SK-N-SH (cell line): Measurements from ENCODE around the gene ZNF398. TPM values are rescaled to one million over a fixed set of nuclear protein-coding genes. Genes with fewer than 3 reads are reported as not detected.

Source experiments
- CTCF ChIA-PET: fragments of 300-600, 350-600 bp; formaldehyde crosslinking; extraction: SDS; loops from one replicate; lab custom pipeline; 2021; lab: Yijun Ruan, JAX
- POLR2A ChIA-PET: fragments of 350-600 bp; sonication (Branson Sonifier 250); formaldehyde crosslinking; extraction: SDS; loops from one replicate; lab custom pipeline; 2020; ENCODE audit warnings: antibody characterized with exemption, inconsistent platforms; lab: Yijun Ruan, JAX
- DNase-seq: peaks from one replicate; pipeline ENCODE4 v3.0.0; 2012
- H2AFZ ChIP-seq: fragments of 200-600 bp; sonication (generic); 2 replicates; pipeline ENCODE4 v1.8.1; 2016; ENCODE audit warnings: antibody characterized with exemption, mild to moderate bottlenecking, low read depth
- H3F3A ChIP-seq: fragments of 200-600 bp; sonication (generic); replicated peaks from 2 replicates; pipeline ENCODE3; 2016; ENCODE audit warnings: antibody characterized with exemption, mild to moderate bottlenecking; ENCODE audit not compliant: insufficient read depth
- H3K27ac ChIP-seq, 2 experiments: fragments of 200-500 bp in 1 of 2; fragments of 200-600 bp in 1 of 2; sonication (Bioruptor generic) in 1 of 2; sonication (generic), shearing (Covaris generic) in 1 of 2; 2 replicates each; pipeline versions ENCODE4 v1.5.1 to v1.6.1; 2014 to 2016; ENCODE audit warnings: low read depth in 2 of 2, inconsistent platforms in 1 of 2, low read length in 1 of 2, mild to moderate bottlenecking in 1 of 2, mixed read lengths in 1 of 2
- H3K27me3 ChIP-seq: fragments of 200-600 bp; sonication (generic), shearing (Covaris generic); 2 replicates; pipeline ENCODE4 v1.6.1; 2016; ENCODE audit warnings: mixed run types; ENCODE audit not compliant: insufficient read depth
- H3K36me3 ChIP-seq, 2 experiments: fragments of 200-500 bp in 1 of 2; fragments of 200-600 bp in 1 of 2; sonication (Bioruptor generic) in 1 of 2; sonication (generic) in 1 of 2; replicated peaks in 1 of 2; 2 replicates each; pipeline versions ENCODE3 to v1.5.1; 2014 to 2016; ENCODE audit warnings: low read length in 1 of 2, mild to moderate bottlenecking in 1 of 2; ENCODE audit not compliant: insufficient read depth in 2 of 2, control insufficient read depth in 1 of 2
- H3K4me1 ChIP-seq, 2 experiments: fragments of 200-500 bp in 1 of 2; fragments of 200-600 bp in 1 of 2; sonication (Bioruptor generic) in 1 of 2; sonication (generic), shearing (Covaris generic) in 1 of 2; 2 replicates each; pipeline versions ENCODE4 v1.5.1 to v1.6.1; 2014 to 2016; ENCODE audit warnings: low read depth in 1 of 2, low read length in 1 of 2, mixed run types in 1 of 2; ENCODE audit not compliant: insufficient read depth in 2 of 2, control insufficient read depth in 1 of 2
- H3K4me2 ChIP-seq: fragments of 200-600 bp; sonication (generic), shearing (Covaris generic); 2 replicates; pipeline ENCODE4 v1.6.1; 2017; ENCODE audit warnings: mixed run types
- H3K4me3 ChIP-seq, 2 experiments: fragments of 200-500 bp in 1 of 2; fragments of 200-600 bp in 1 of 2; sonication (Bioruptor generic) in 1 of 2; sonication (generic), shearing (Covaris generic) in 1 of 2; 2 replicates each; pipeline versions ENCODE4 v1.5.1 to v1.8.1; 2014 to 2016; ENCODE audit warnings: low read depth in 2 of 2, inconsistent platforms in 1 of 2, low read length in 1 of 2, mild to moderate bottlenecking in 1 of 2, mixed read lengths in 1 of 2, moderate library complexity in 1 of 2
- H3K79me2 ChIP-seq: fragments of 200-600 bp; sonication (generic); 2 replicates; pipeline ENCODE4 v1.8.1; 2017; ENCODE audit warnings: mild to moderate bottlenecking; ENCODE audit not compliant: insufficient read depth
- H3K9ac ChIP-seq: fragments of 200-600 bp; sonication (generic); 2 replicates; pipeline ENCODE4 v1.6.1; 2017; ENCODE audit warnings: mixed run types
- H3K9me2 ChIP-seq: fragments of 200-600 bp; sonication (generic); 2 replicates; pipeline ENCODE4 v1.6.1; 2017; ENCODE audit warnings: mixed run types
- H3K9me3 ChIP-seq: fragments of 200-600 bp; sonication (generic); 2 replicates; pipeline ENCODE4 v1.6.1; 2017; ENCODE audit warnings: mixed run types, mild to moderate bottlenecking, moderate library complexity
- H4K20me1 ChIP-seq: fragments of 200-600 bp; sonication (generic); 2 replicates; pipeline ENCODE4 v1.6.1; 2017; ENCODE audit warnings: mild to moderate bottlenecking, mixed run types; ENCODE audit not compliant: insufficient read depth
- ELF1 ChIP-seq: IDR thresholded peaks from 2 replicates; pipeline ENCODE4 v1.4.0; 2012
- EZH2phosphoT487 ChIP-seq: fragments of 200-600 bp; sonication (generic); IDR thresholded peaks from 2 replicates; pipeline ENCODE4 v1.6.1; 2017; ENCODE audit warnings: low read depth, mixed run types, mild to moderate bottlenecking, antibody characterized with exemption, moderate library complexity, borderline replicate concordance
- FOXJ3 ChIP-seq: sonication (generic); formaldehyde crosslinking; IDR thresholded peaks from 2 replicates; pipeline ENCODE4 v1.5.1; 2020; ENCODE audit warnings: mild to moderate bottlenecking, missing genetic modification reagents
- FOXM1 ChIP-seq: IDR thresholded peaks from 2 replicates; pipeline ENCODE4 v1.4.0; 2012; ENCODE audit warnings: low read depth, mild to moderate bottlenecking
- GATA2 ChIP-seq: sonication (generic); formaldehyde crosslinking; IDR thresholded peaks from 2 replicates; pipeline ENCODE4 v1.5.0; 2020; ENCODE audit warnings: mild to moderate bottlenecking, missing genetic modification reagents
- IRF3 ChIP-seq: fragments of 150-350 bp; IDR thresholded peaks from 2 replicates; pipeline ENCODE4 v1.6.1; 2016; ENCODE audit warnings: mild to moderate bottlenecking, low read depth, low read length
- MAX ChIP-seq: IDR thresholded peaks from 2 replicates; pipeline ENCODE4 v1.4.0; 2012; ENCODE audit warnings: low read depth
- MXI1 ChIP-seq: IDR thresholded peaks from 2 replicates; pipeline ENCODE4 v1.6.1; 2012; ENCODE audit warnings: mild to moderate bottlenecking, low read depth, low read length, improper control_type of control experiment
- NFIC ChIP-seq: IDR thresholded peaks from 2 replicates; pipeline ENCODE4 v1.4.0; 2012; ENCODE audit warnings: borderline replicate concordance
- NRF1 ChIP-seq: IDR thresholded peaks from 2 replicates; pipeline ENCODE4 v1.6.1; 2012; ENCODE audit warnings: low read depth, mild to moderate bottlenecking, low read length
- POLR2AphosphoS5 ChIP-seq: IDR thresholded peaks from 2 replicates; pipeline ENCODE4 v1.6.1; 2012; ENCODE audit warnings: low read depth, low read length
- RAD21 ChIP-seq: IDR thresholded peaks from 2 replicates; pipeline ENCODE4 v1.6.1; 2012; ENCODE audit warnings: mild to moderate bottlenecking, low read length
- RFX5 ChIP-seq: IDR thresholded peaks from 2 replicates; pipeline ENCODE4 v1.6.1; 2012; ENCODE audit warnings: mild to moderate bottlenecking, improper control_type of control experiment, low read length
- SIN3A ChIP-seq: IDR thresholded peaks from 2 replicates; pipeline ENCODE4 v1.6.1; 2012; ENCODE audit warnings: low read depth, mild to moderate bottlenecking, low read length, moderate library complexity, borderline replicate concordance
- SMC3 ChIP-seq: IDR thresholded peaks from 2 replicates; pipeline ENCODE4 v1.6.1; 2012; ENCODE audit warnings: low read depth, low read length, improper control_type of control experiment
- TCF12 ChIP-seq: IDR thresholded peaks from 2 replicates; pipeline ENCODE4 v1.4.0; 2012
- YY1 ChIP-seq: IDR thresholded peaks from 2 replicates; pipeline ENCODE4 v1.4.0; 2012; ENCODE audit warnings: low read depth, mild to moderate bottlenecking
- WGBS: methylation state at CpG from one replicate; pipeline ENCODE4 v1.1.6; 2017; ENCODE audit warnings: low lambda C conversion rate; 5-methylcytosine and 5-hydroxymethylcytosine counted together
- polyA plus RNA-seq, 3 experiments: library from polyadenylated mRNA; depleted of rRNA; stranded (reverse); fragments of >200 nt; gene quantifications; 2 replicates each; pipeline ENCODE4 v1.2.3, GENCODE V29; 2012
- TF ChIP-seq, protein P1 (sequence below): IDR thresholded peaks from 2 replicates; pipeline ENCODE4 v1.6.1; 2012; ENCODE audit warnings: mild to moderate bottlenecking, low read depth, low read length, moderate library complexity

Gene ZNF398
- polyA plus RNA-seq, 1 of the 3 experiments (the other 2 are of a cell fraction), result 4.5 TPM

- no peak overlapping the region for H2AFZ ChIP-seq
- H3F3A ChIP-seq, result peaks cover 4% of the 10 kb centered on the region
- no peaks in the 10 kb centered on the region; the same call in 1 of the 2 replicates for H3K79me2 ChIP-seq
- 97% methylated on average over 37 of the region's 39 CpGs for WGBS
- no peaks in the 10 kb centered on the region for H3K4me1 ChIP-seq
- H3K36me3 ChIP-seq, result peaks cover 31 to 47% of the 10 kb centered on the region in 2 experiments
- no peak for TF ChIP-seq FOXJ3 (CRISPR knock-in tag)
- TF ChIP-seq ELF1, result no peak
- no peak for TF ChIP-seq POLR2AphosphoS5
- TF ChIP-seq NRF1, result no peak
- no peak for TF ChIP-seq SMC3
- no peak for TF ChIP-seq SIN3A
- TF ChIP-seq RAD21, result no peak
- no peak for TF ChIP-seq FOXM1
- no peak for TF ChIP-seq MAX
- TF ChIP-seq, protein P1, sequence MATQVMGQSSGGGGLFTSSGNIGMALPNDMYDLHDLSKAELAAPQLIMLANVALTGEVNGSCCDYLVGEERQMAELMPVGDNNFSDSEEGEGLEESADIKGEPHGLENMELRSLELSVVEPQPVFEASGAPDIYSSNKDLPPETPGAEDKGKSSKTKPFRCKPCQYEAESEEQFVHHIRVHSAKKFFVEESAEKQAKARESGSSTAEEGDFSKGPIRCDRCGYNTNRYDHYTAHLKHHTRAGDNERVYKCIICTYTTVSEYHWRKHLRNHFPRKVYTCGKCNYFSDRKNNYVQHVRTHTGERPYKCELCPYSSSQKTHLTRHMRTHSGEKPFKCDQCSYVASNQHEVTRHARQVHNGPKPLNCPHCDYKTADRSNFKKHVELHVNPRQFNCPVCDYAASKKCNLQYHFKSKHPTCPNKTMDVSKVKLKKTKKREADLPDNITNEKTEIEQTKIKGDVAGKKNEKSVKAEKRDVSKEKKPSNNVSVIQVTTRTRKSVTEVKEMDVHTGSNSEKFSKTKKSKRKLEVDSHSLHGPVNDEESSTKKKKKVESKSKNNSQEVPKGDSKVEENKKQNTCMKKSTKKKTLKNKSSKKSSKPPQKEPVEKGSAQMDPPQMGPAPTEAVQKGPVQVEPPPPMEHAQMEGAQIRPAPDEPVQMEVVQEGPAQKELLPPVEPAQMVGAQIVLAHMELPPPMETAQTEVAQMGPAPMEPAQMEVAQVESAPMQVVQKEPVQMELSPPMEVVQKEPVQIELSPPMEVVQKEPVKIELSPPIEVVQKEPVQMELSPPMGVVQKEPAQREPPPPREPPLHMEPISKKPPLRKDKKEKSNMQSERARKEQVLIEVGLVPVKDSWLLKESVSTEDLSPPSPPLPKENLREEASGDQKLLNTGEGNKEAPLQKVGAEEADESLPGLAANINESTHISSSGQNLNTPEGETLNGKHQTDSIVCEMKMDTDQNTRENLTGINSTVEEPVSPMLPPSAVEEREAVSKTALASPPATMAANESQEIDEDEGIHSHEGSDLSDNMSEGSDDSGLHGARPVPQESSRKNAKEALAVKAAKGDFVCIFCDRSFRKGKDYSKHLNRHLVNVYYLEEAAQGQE, result no peak
- no peak for TF ChIP-seq IRF3
- no peak for TF ChIP-seq TCF12
- TF ChIP-seq MXI1, result no peak
- TF ChIP-seq YY1, result no peak
- no peak for TF ChIP-seq RFX5
- TF ChIP-seq GATA2 (CRISPR knock-in tag), result no peak
- no peak for TF ChIP-seq NFIC
- TF ChIP-seq EZH2phosphoT487, result no peak
- peak; percentile 48 for DNase-seq
- ChIA-PET CTCF (no interaction called here), POLR2A (no interaction called here)
- H3K4me2 ChIP-seq, result no peak overlapping the region
- no peak overlapping the region for H3K9ac ChIP-seq
- no peak overlapping the region for H3K4me3 ChIP-seq
- no peak overlapping the region for H3K27ac ChIP-seq
- H4K20me1 ChIP-seq, result no peaks in the 10 kb centered on the region
- no peaks in the 10 kb centered on the region for H3K9me3 ChIP-seq
- no peaks in the 10 kb centered on the region for H3K27me3 ChIP-seq
- H3K9me2 ChIP-seq, result no peaks in the 10 kb centered on the region
Observed at GRCh38 chr7:149223761-149224160, 76.5 kb downstream of the ZNF398 start.
